ENCODE measurements around the gene KCND2. TPM values are rescaled to one million over a fixed set of nuclear protein-coding genes. Genes with fewer than 3 reads are reported as not detected.
"Not testable (repeated sequence)": the region's sequence is repeated elsewhere in the genome, so short reads cannot be mapped to it uniquely, and the experiment has no call there.

KCND2 gene
- total RNA-seq, 1 experiment from 2014 or later = 0.33 TPM

DNA sequence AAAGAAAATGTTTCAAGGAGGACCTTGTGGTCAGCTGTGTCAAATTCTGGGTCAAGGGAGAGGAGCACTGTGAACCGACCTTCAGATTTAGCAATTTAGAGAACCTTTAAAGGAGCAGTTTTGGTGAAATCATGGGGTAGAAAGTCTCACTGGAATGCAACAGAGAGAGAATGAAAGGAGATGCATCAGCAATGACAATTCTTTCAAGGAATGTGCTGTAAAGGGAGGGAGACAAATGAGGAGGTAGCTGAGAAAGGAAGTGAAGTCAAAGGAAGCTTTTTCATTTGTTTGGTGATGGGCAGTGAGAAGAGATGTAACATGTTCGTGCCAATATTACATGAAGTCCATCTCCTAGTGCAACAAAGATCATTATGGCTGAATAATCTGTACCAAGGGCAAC is 418.9 kb downstream of the KCND2 start:
- Histone ChIP-seq H3K4me3 (ENCODE audit: low read length) (no peak overlapping the region), H3K4me1 (ENCODE audit: insufficient read depth, low read length) (no peaks in the 10 kb centered on the region), H3K79me2 (ENCODE audit: low read length) (no peaks in the 10 kb centered on the region), H4K20me1 (ENCODE audit: low read length) (no peaks in the 10 kb centered on the region), H3K9ac (ENCODE audit: low read length) (no peak overlapping the region), H3K9me2 (replicated peaks; ENCODE audit: low read length) (no peaks in the 10 kb centered on the region), H3K27me3 (ENCODE audit: low read length) (no peaks in the 10 kb centered on the region), H3K27ac (ENCODE audit: low read length) (no peak overlapping the region), H2AFZ (ENCODE audit: low read length) (no peak overlapping the region), H3F3A (ENCODE audit: low read length, unreplicated experiment) (no peaks in the 10 kb centered on the region), H3K9me3 (ENCODE audit: low read length) (no peaks in the 10 kb centered on the region), H3K36me3 (ENCODE audit: low read depth, low read length) (no peaks in the 10 kb centered on the region), H3K4me2 (ENCODE audit: low read length) (no peak overlapping the region)
- ChIA-PET CTCF (no interaction called here), POLR2A (ENCODE audit: unreplicated experiment) (interaction anchor here (0.6 kb wide), 1 partner anchor 259 kb away, joined by 4 read pairs; no protein-coding TSS in a partner anchor)
- intact Hi-C loops (cut with micrococcal nuclease) = no loop called here
- DNase-seq (no peak), ATAC-seq (no peak)
- BruUV-seq (replicated peaks) = no TSS peak
- TF ChIP-seq EZH2phosphoT487 (IDR thresholded peaks at IDR 0.05; ENCODE audit: borderline replicate concordance, low read length) (no peak), EZH2 (IDR thresholded peaks at IDR 0.05; ENCODE audit: low read length, unreplicated experiment) (no peak)
- TF ChIP-seq, protein P1, sequence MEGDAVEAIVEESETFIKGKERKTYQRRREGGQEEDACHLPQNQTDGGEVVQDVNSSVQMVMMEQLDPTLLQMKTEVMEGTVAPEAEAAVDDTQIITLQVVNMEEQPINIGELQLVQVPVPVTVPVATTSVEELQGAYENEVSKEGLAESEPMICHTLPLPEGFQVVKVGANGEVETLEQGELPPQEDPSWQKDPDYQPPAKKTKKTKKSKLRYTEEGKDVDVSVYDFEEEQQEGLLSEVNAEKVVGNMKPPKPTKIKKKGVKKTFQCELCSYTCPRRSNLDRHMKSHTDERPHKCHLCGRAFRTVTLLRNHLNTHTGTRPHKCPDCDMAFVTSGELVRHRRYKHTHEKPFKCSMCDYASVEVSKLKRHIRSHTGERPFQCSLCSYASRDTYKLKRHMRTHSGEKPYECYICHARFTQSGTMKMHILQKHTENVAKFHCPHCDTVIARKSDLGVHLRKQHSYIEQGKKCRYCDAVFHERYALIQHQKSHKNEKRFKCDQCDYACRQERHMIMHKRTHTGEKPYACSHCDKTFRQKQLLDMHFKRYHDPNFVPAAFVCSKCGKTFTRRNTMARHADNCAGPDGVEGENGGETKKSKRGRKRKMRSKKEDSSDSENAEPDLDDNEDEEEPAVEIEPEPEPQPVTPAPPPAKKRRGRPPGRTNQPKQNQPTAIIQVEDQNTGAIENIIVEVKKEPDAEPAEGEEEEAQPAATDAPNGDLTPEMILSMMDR (conservative IDR thresholded peaks at IDR 0.05; ENCODE audit: low read depth, low read length) = no peak

DNA sequence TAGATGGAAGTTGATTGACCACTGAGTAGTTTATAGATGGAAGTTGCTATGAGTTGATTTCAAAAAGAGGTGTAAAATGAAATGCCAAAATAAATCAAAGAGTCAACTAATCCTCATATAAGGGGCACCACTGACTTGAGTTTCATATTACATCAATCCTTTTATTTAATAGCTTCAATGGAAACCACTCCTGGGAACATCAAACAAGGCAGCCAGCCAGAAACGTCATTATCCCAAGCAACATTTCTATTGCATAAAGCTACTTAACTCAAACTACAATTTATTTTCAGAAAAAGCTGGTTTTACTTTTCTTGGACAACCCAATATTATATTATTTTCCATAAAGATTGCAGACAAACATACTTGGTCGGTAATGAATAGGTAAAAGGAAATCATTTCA is 422.9 kb downstream of the KCND2 start:
- H2AFZ ChIP-seq (ENCODE audit: low read length) = no peak overlapping the region
- no peak overlapping the region for H3K27ac ChIP-seq (ENCODE audit: low read length)
- DNase-seq = no peak
- intact Hi-C loops (cut with micrococcal nuclease) = no loop called here
- ChIA-PET POLR2A (ENCODE audit: unreplicated experiment) (no interaction called here), CTCF (no interaction called here)
- no peaks in the 10 kb centered on the region for H3K9me3 ChIP-seq (ENCODE audit: low read length)
- no peaks in the 10 kb centered on the region for H3K79me2 ChIP-seq (ENCODE audit: low read length)
- H3K4me2 ChIP-seq (ENCODE audit: low read length) = no peak overlapping the region
- H3K9me2 ChIP-seq (replicated peaks; ENCODE audit: low read length) = no peaks in the 10 kb centered on the region
- TF ChIP-seq, protein P1 (conservative IDR thresholded peaks at IDR 0.05; ENCODE audit: low read depth, low read length) = no peak
- TF ChIP-seq EZH2 (IDR thresholded peaks at IDR 0.05; ENCODE audit: low read length, unreplicated experiment) (no peak), EZH2phosphoT487 (IDR thresholded peaks at IDR 0.05; ENCODE audit: borderline replicate concordance, low read length) (no peak)
- no peaks in the 10 kb centered on the region for H3K36me3 ChIP-seq (ENCODE audit: low read depth, low read length)
- H3K4me1 ChIP-seq (ENCODE audit: insufficient read depth, low read length) = no peaks in the 10 kb centered on the region
- H3K27me3 ChIP-seq (ENCODE audit: low read length) = no peaks in the 10 kb centered on the region
- no TSS peak for BruUV-seq (replicated peaks)
- no peak overlapping the region for H3K4me3 ChIP-seq (ENCODE audit: low read length)
- ATAC-seq = no peak
- no peaks in the 10 kb centered on the region for H3F3A ChIP-seq (ENCODE audit: low read length, unreplicated experiment)
- no peaks in the 10 kb centered on the region for H4K20me1 ChIP-seq (ENCODE audit: low read length)
- H3K9ac ChIP-seq (ENCODE audit: low read length) = no peak overlapping the region

DNA sequence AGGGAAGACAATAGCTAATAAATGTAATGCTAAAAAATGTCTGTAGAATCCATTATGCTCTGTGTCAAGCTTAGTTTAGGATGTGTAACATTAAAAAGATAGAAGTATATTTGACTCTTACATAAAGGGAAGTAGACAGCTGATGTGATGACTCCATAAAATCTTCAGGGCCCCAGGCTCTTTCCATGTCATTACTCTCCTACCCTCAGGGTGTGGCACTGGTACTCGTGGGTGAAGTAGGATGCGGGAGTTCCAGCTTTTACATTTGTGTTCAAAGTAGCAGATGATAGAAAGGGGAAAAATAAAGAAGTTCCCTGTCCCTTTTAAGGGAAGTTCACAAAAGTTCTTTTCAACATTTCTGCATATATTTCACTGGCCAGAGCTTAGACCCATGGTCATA is 427.8 kb downstream of the KCND2 start:
- no peak for DNase-seq
- Histone ChIP-seq H3K27ac (ENCODE audit: low read length) (no peak overlapping the region), H3K36me3 (ENCODE audit: low read depth, low read length) (no peaks in the 10 kb centered on the region), H3K9me2 (replicated peaks; ENCODE audit: low read length) (no peaks in the 10 kb centered on the region), H3K4me3 (ENCODE audit: low read length) (no peak overlapping the region), H3K27me3 (ENCODE audit: low read length) (no peaks in the 10 kb centered on the region), H4K20me1 (ENCODE audit: low read length) (no peaks in the 10 kb centered on the region), H3F3A (ENCODE audit: low read length, unreplicated experiment) (no peaks in the 10 kb centered on the region), H2AFZ (ENCODE audit: low read length) (no peak overlapping the region), H3K9ac (ENCODE audit: low read length) (no peak overlapping the region), H3K79me2 (ENCODE audit: low read length) (no peaks in the 10 kb centered on the region), H3K9me3 (ENCODE audit: low read length) (no peaks in the 10 kb centered on the region), H3K4me2 (ENCODE audit: low read length) (no peak overlapping the region), H3K4me1 (ENCODE audit: insufficient read depth, low read length) (no peaks in the 10 kb centered on the region)
- CTCF ChIA-PET = no interaction called here
- POLR2A ChIA-PET (ENCODE audit: unreplicated experiment) = no interaction called here
- BruUV-seq (replicated peaks) = no TSS peak
- no peak for ATAC-seq
- TF ChIP-seq EZH2 (IDR thresholded peaks at IDR 0.05; ENCODE audit: low read length, unreplicated experiment) (no peak), EZH2phosphoT487 (IDR thresholded peaks at IDR 0.05; ENCODE audit: borderline replicate concordance, low read length) (no peak)
- TF ChIP-seq, protein P1 (conservative IDR thresholded peaks at IDR 0.05; ENCODE audit: low read depth, low read length) = no peak
- intact Hi-C loops (cut with micrococcal nuclease) = no loop called here

DNA sequence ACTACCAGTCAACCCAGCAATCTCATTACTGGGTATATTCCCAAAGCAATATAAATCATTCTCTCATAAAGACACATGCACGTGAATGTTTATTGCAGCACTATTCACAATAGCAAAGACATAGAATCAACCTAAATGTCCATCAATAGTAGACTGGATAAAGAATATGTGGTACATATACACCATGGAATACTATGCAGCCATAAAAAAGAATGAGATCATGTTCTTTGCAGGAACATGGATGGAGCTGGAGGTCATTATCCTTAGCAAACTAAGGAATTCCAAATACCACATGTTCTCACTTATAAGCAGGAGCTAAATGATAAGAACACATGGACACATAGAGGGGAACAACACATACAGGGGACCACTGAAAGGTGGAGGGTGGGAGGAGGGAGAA is 429.4 kb downstream of the KCND2 start:
- intact Hi-C loops (cut with micrococcal nuclease); H4K20me1 ChIP-seq (ENCODE audit: low read length); H3K9me2 ChIP-seq (replicated peaks; ENCODE audit: low read length); H3K27ac ChIP-seq (ENCODE audit: low read length); BruUV-seq (replicated peaks); H3K27me3 ChIP-seq (ENCODE audit: low read length); H3K36me3 ChIP-seq (ENCODE audit: low read depth, low read length); ATAC-seq; H3F3A ChIP-seq (ENCODE audit: low read length, unreplicated experiment); DNase-seq; H3K9me3 ChIP-seq (ENCODE audit: low read length); H3K4me1 ChIP-seq (ENCODE audit: insufficient read depth, low read length); H3K9ac ChIP-seq (ENCODE audit: low read length); H3K4me2 ChIP-seq (ENCODE audit: low read length); H3K4me3 ChIP-seq (ENCODE audit: low read length); H3K79me2 ChIP-seq (ENCODE audit: low read length); CTCF ChIA-PET; H2AFZ ChIP-seq (ENCODE audit: low read length); POLR2A ChIA-PET (ENCODE audit: unreplicated experiment): not testable (repeated sequence)

All from PC-3 (cell line).